ENCODE measurements around the gene ESPNL. TPM values are rescaled to one million over a fixed set of nuclear protein-coding genes. Genes with fewer than 3 reads are reported as not detected.

Gene ESPNL
- total and polyA plus RNA-seq, 4 donors, result 0.08 to 0.59 (median 0.35) TPM

DNA sequence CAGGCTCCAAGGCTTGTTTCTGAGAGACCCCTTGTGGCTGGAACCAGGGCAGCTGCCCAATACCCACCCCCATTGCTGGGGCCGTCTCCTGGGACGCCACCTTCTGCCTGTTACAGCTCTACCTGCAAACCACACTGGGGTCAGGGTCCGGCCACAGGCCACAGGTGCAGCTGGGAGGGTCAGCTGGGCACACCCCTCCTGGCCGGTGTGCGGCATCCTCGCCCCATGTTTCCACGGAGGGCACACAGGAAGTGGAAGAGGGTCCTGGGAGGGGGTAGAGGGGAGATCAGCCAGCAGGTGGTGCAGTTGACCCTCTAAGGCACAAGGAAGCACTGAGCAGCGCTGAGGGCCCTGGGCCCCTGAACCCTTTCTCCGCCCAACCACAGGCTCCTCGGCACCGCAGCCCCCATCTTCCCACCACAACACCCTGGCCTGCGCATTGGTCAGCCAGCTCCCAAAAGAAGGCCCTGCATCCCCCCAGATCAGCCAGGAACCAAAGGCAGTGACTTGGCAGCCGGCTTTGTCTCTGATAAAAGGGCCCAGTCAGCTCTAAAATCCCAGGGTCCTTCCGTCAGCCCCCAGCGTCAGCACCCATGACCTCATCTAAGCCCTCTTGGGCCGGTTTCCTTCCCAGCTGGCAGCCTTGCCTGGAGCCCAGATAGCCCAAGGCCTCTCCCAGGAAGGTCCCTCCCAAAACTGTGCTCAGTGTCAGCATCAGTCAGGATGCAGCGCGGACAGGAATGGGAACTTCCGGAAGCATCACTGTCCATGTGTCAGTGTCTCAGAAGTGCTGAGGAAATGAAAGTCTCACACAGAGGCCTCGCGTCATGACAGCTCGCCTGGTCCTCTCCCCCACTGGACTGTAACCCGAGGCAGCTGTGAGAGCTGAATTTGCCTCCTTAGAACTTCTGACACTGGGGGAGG lies 60.3 kb downstream of the ESPNL start:
- Histone ChIP-seq H3K27me3 (ENCODE audit: control insufficient read depth in 4 of 4, insufficient read depth in 4 of 4, low read length in 3 of 4) (no peaks in the 10 kb centered on the region), H3K4me1 (ENCODE audit: control insufficient read depth in 4 of 4, insufficient read depth in 4 of 4, low read length in 3 of 4) (peaks cover 0 to 14% (median 7%) of the 10 kb centered on the region in 4 donors), H3K4me3 (ENCODE audit: low read depth in 1 of 3, low read length in 3 of 3) (no peak overlapping the region), H3K9ac (ENCODE audit: low read depth in 1 of 2, low read length in 2 of 2) (no peak overlapping the region), H3K36me3 (ENCODE audit: control insufficient read depth in 4 of 4, insufficient read depth in 3 of 4, low read depth in 1 of 4, low read length in 3 of 4) (no peaks in the 10 kb centered on the region), H3K27ac (ENCODE audit: low read depth in 1 of 2, low read length in 2 of 2) (no peak overlapping the region), H3K9me3 (ENCODE audit: control insufficient read depth in 4 of 4, low read length in 3 of 4) (no peaks in the 10 kb centered on the region)
- 65% methylated on average over 23 of the region's 23 CpGs for WGBS
- DNase-seq (ENCODE audit: low spot score), result no peak
- TF ChIP-seq RXRA (IDR thresholded peaks at IDR 0.05) (no peak), HNF4A (conservative IDR thresholded peaks at IDR 0.05) (no peak), FOXA2 (IDR thresholded peaks at IDR 0.05) (no peak), ZBTB33 (IDR thresholded peaks at IDR 0.05) (no peak), REST (IDR thresholded peaks at IDR 0.05) (no peak), JUND (IDR thresholded peaks at IDR 0.05) (no peak), RAD21 (IDR thresholded peaks at IDR 0.05) (peak in 1 of 2 donors; percentile 5), CTCF (IDR thresholded peaks at IDR 0.05; ENCODE audit: low read depth, low read length, missing input control) (no peak)

DNA sequence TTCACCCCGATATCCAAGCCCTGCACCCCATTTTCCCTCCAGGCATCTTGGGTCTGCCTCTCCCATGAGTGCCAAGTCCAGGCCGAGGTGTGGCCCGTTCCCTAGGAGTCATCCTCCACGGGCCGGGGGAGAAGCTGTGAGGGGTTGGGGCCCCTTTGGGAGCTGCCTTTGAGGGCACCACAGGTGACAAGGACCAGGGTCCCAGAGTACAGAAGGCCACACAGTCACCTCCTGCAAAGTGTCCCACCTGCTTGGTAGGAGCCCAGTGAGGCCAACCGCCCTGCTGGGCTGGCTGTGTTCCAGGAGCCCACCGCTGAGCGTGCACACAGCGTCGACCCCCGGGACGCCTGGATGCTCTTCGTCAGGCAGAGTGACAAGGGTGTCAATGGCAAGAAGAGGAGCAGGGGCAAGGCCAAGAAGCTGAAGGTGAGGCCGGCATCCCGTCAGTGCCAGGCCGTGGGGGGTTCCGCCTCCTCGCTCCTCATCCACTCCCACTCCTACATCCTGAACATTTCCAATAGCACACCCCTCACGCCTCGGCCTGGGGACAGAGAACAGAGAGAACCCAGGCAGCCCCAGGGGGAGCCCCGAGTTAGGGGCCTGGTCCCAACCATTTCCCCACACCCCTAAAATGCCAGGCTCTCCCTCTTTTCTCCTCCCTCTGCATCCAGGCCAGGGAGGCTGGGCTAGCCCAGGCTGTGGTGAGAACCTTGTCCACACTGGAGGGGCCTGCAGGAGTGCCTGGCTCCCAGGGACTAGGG lies 61.3 kb downstream of the ESPNL start:
- no peak for DNase-seq (ENCODE audit: low spot score)
- no peaks in the 10 kb centered on the region for H3K36me3 ChIP-seq (ENCODE audit: control insufficient read depth in 4 of 4, insufficient read depth in 3 of 4, low read depth in 1 of 4, low read length in 3 of 4)
- no peak overlapping the region for H3K27ac ChIP-seq (ENCODE audit: low read depth in 1 of 2, low read length in 2 of 2)
- H3K9ac ChIP-seq (ENCODE audit: low read depth in 1 of 2, low read length in 2 of 2), result no peak overlapping the region
- no peak overlapping the region for H3K4me3 ChIP-seq (ENCODE audit: low read depth in 1 of 3, low read length in 3 of 3)
- WGBS, result 90% methylated on average over 21 of the region's 21 CpGs
- no peaks in the 10 kb centered on the region for H3K9me3 ChIP-seq (ENCODE audit: control insufficient read depth in 4 of 4, low read length in 3 of 4)
- H3K4me1 ChIP-seq (ENCODE audit: control insufficient read depth in 4 of 4, insufficient read depth in 4 of 4, low read length in 3 of 4), result peaks cover 0 to 14% (median 7%) of the 10 kb centered on the region in 4 donors
- no peaks in the 10 kb centered on the region for H3K27me3 ChIP-seq (ENCODE audit: control insufficient read depth in 4 of 4, insufficient read depth in 4 of 4, low read length in 3 of 4)
- TF ChIP-seq MAX (IDR thresholded peaks at IDR 0.05), result no peak
- no peak for TF ChIP-seq EGR1 (IDR thresholded peaks at IDR 0.05; ENCODE audit: low read depth in 2 of 2)
- TF ChIP-seq, protein P1, sequence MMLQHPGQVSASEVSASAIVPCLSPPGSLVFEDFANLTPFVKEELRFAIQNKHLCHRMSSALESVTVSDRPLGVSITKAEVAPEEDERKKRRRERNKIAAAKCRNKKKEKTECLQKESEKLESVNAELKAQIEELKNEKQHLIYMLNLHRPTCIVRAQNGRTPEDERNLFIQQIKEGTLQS (IDR thresholded peaks at IDR 0.05), result no peak
- TF ChIP-seq CTCF (IDR thresholded peaks at IDR 0.05; ENCODE audit: low read depth, low read length, missing input control), result no peak
- TF ChIP-seq NR2F2 (IDR thresholded peaks at IDR 0.05), result no peak
- no peak for TF ChIP-seq JUND (IDR thresholded peaks at IDR 0.05)
- no peak for TF ChIP-seq FOXA2 (IDR thresholded peaks at IDR 0.05)
- no peak for TF ChIP-seq HNF4A (conservative IDR thresholded peaks at IDR 0.05)
- TF ChIP-seq RAD21 (IDR thresholded peaks at IDR 0.05), result no peak
- no peak for TF ChIP-seq GABPA (IDR thresholded peaks at IDR 0.05 in 1 of 2, conservative IDR thresholded peaks at IDR 0.05 in 1 of 2)
- TF ChIP-seq REST (IDR thresholded peaks at IDR 0.05), result no peak
- TF ChIP-seq RXRA (IDR thresholded peaks at IDR 0.05), result no peak
